Heart left ventricle (tissue), 16 donors: ENCODE data around the gene NOC2L. TPM values are rescaled to one million over a fixed set of nuclear protein-coding genes. Genes with fewer than 3 reads are reported as not detected.

Source experiments
- ATAC-seq, 4 donors: fragments of 200-7000 bp; cut with Tn5 transposase; one replicate each; pipeline ENCODE4 v1.9.1; 2020 to 2022; ENCODE audit warnings: moderate library complexity in 4 of 4, mild to moderate bottlenecking in 3 of 4, moderate number of reproducible peaks in 1 of 4
- DNase-seq, 5 donors: peaks; one replicate each; pipeline ENCODE4 v3.0.0-alpha.2; 2020
- H3K27ac ChIP-seq, 12 donors: fragments of 200-600 bp; sonication (generic) in 4 of 12; one replicate each; pipeline versions ENCODE4 v1.5.0 to v1.8.0; 2016 to 2022; ENCODE audit warnings: mild to moderate bottlenecking in 2 of 12
- H3K27me3 ChIP-seq, 9 donors: fragments of 200-600 bp; sonication (generic) in 2 of 9; one replicate each; pipeline versions ENCODE4 v1.5.1 to v1.8.0; 2016 to 2022; ENCODE audit warnings: mild to moderate bottlenecking in 3 of 9
- H3K36me3 ChIP-seq, 9 donors: fragments of 200-600 bp; sonication (generic) in 2 of 9; one replicate each; pipeline versions ENCODE4 v1.5.0 to v1.8.0; 2018 to 2022; ENCODE audit warnings: mild to moderate bottlenecking in 2 of 9
- H3K4me1 ChIP-seq, 12 donors: fragments of 200-600 bp; sonication (generic) in 4 of 12; one replicate each; pipeline versions ENCODE4 v1.5.0 to v1.8.0; 2016 to 2022; ENCODE audit warnings: mild to moderate bottlenecking in 3 of 12
- H3K4me3 ChIP-seq, 12 donors: fragments of 200-600 bp; sonication (generic) in 4 of 12; one replicate each; pipeline versions ENCODE4 v1.5.0 to v1.8.0; 2017 to 2022; ENCODE audit warnings: mild to moderate bottlenecking in 9 of 12, moderate library complexity in 4 of 12
- H3K9me3 ChIP-seq, 12 donors: fragments of 200-600 bp; sonication (generic) in 4 of 12; one replicate each; pipeline versions ENCODE4 v1.5.0 to v1.8.0; 2016 to 2022; ENCODE audit warnings: mild to moderate bottlenecking in 1 of 12
- CTCF ChIP-seq, 12 donors: fragments of 200-600 bp; sonication (generic) in 4 of 12; IDR thresholded peaks; one replicate each; pipeline versions ENCODE4 v1.5.0 to v1.8.0; 2018 to 2022; ENCODE audit warnings: antibody characterized with exemption in 12 of 12, mild to moderate bottlenecking in 5 of 12
- POLR2A ChIP-seq, 2 donors: fragments of 450-650 bp; IDR thresholded peaks; one replicate each; pipeline ENCODE4 v1.6.1; 2017; ENCODE audit warnings: antibody characterized with exemption in 2 of 2, mild to moderate bottlenecking in 2 of 2, moderate library complexity in 2 of 2
- WGBS, 4 donors: extraction: QIAGEN DNeasy Blood & Tissue Kit in 2 of 4; methylation state at CpG; one replicate each; pipeline versions ENCODE4 v1.1.5 to v1.1.7; 2013 to 2018; 5-methylcytosine and 5-hydroxymethylcytosine counted together
- intact Hi-C, 10 donors: fragments of 100-400 bp; cut with DNase I; formaldehyde crosslinking; loops; one replicate each; pipeline versions ENCODE4 v1.11.1 to v1.14.2; 2022
- polyA plus RNA-seq, 2 donors: library from polyadenylated mRNA; stranded (reverse); fragments of 200-250 nt; gene quantifications; one replicate each; pipeline ENCODE4 v1.2.3, GENCODE V29; 2013
- total RNA-seq, 9 donors: library from RNA; depleted of rRNA in 2 of 9; stranded (reverse); fragments of >200 nt in 2 of 9; fragmentation: NEBNext Ultra II Directional in 3 of 9; extraction: Animal tissue kit (Norgen Biotek cat#: 25700) in 3 of 9; gene quantifications; one replicate each; pipeline versions ENCODE4 v1.1.0 to v1.2.4, GENCODE V29; 2016 to 2023
- donor health status: ischemic (EF 13 %, LVEDD 7.1; RV severe dilation, severe dysfunction).
- donor health status: healthy with polysubstance abuse.
- donor health status: DM: no; HTN: yes; CAD: no.
- donor health status: DM: no; HTN: no; CAD: no.
- donor health status: ischemic (EF 25% LVEDD 6.9; RV normal size, moderate dysfunction).
- donor health status: ischemic (EF 25% LVEDD 5.7; RV mildly dilated, moderate dysfunction).
- donor health status: healthy.
- donor health status: DM: yes; HTN: yes; CAD: no.
- donor health status: ischemic (EF 35%, LVEDD 5.7; RV mildly dilated, moderate dysfunction).
- donor health status: nonischemic (EF 11% LVEDD 7.7; RV severe dilation, severe dysfunction).
- donor health status: DM: yes; HTN: yes; CAD: no.
- donor health status: PGD.
- donor health status: ischemic (EF 29% LVEDD 5.4; RV normal size, mild dysfunction).
- donor health status: nonischemic (EF 23%, LVEDD 6.1; RV moderate dilation, normal function).

The NOC2L gene
- total and polyA plus RNA-seq, 11 donors = 36.0 to 85.3 (median 44.0) TPM

GRCh38 chr1:974687-975328 lies 15.8 kb upstream of the NOC2L start:
- intact Hi-C loops = loop anchor here in 1 of 10 donors (10.0 kb wide), 1 partner anchor 520 kb away; no protein-coding TSS in a partner anchor
- Histone ChIP-seq H3K27me3 (peaks cover 0 to 65% (median 37%) of the 10 kb centered on the region in 9 donors), H3K36me3 (peaks cover 0 to 4% (median 0%) of the 10 kb centered on the region in 9 donors), H3K9me3 (no peaks in the 10 kb centered on the region), H3K4me1 (peaks cover 0 to 55% (median 11%) of the 10 kb centered on the region in 12 donors), H3K4me3 (no peak overlapping the region), H3K27ac (peak overlapping the region in 1 of 12 donors; percentile 76)
- WGBS, 4 donors = 55 to 71% (median 59%) methylated on average over 15 to 17 of the region's 17 CpGs
- no peak for ATAC-seq
- TF ChIP-seq POLR2A (IDR thresholded peaks at IDR 0.05) = no peak
- no peak for TF ChIP-seq CTCF (IDR thresholded peaks at IDR 0.05)
- DNase-seq = peak in 1 of 5 donors; percentile 14

- H3K36me3 ChIP-seq = peaks cover 0 to 4% (median 0%) of the 10 kb centered on the region in 9 donors
- H3K27me3 ChIP-seq = peaks cover 0 to 64% (median 37%) of the 10 kb centered on the region in 9 donors
- TF ChIP-seq POLR2A (IDR thresholded peaks at IDR 0.05) (no peak), CTCF (IDR thresholded peaks at IDR 0.05) (no peak)
- peak in 1 of 5 donors; percentile 15 for DNase-seq
- no peaks in the 10 kb centered on the region for H3K9me3 ChIP-seq
- H3K27ac ChIP-seq = no peak overlapping the region
- H3K4me3 ChIP-seq = no peak overlapping the region
- WGBS, 4 donors = 71 to 84% (median 78%) methylated on average over 10 to 11 of the region's 11 CpGs
- intact Hi-C loops = loop anchor here in 1 of 10 donors (10.0 kb wide), 1 partner anchor 521 kb away; no protein-coding TSS in a partner anchor
- no peak for ATAC-seq
- H3K4me1 ChIP-seq = peaks cover 0 to 51% (median 11%) of the 10 kb centered on the region in 12 donors
Measured at GRCh38 chr1:974293-974640, 15.2 kb upstream of the NOC2L start.

GRCh38 chr1:973459-974292 lies 14.6 kb upstream of the NOC2L start:
- WGBS, 4 donors = 64 to 76% (median 69%) methylated on average over 26 to 28 of the region's 28 CpGs
- TF ChIP-seq POLR2A (IDR thresholded peaks at IDR 0.05) (no peak), CTCF (IDR thresholded peaks at IDR 0.05) (no peak)
- Histone ChIP-seq H3K36me3 (peaks cover 0 to 1% (median 0%) of the 10 kb centered on the region in 9 donors), H3K4me3 (no peak overlapping the region), H3K27me3 (peaks cover 0 to 64% (median 37%) of the 10 kb centered on the region in 9 donors), H3K4me1 (peaks cover 0 to 45% (median 10%) of the 10 kb centered on the region in 12 donors), H3K9me3 (no peaks in the 10 kb centered on the region), H3K27ac (peak overlapping the region in 2 of 12 donors; percentile 39 to 47)
- intact Hi-C loops = loop anchor here in 1 of 10 donors (10.0 kb wide), 1 partner anchor 521 kb away; no protein-coding TSS in a partner anchor
- ATAC-seq (peak in 3 of 4 donors; percentile 1 to 10 (median 9)), DNase-seq (peak in 1 of 5 donors; percentile 21)
